Measurements from ENCODE around the gene CLMN.

CLMN gene

DNA sequence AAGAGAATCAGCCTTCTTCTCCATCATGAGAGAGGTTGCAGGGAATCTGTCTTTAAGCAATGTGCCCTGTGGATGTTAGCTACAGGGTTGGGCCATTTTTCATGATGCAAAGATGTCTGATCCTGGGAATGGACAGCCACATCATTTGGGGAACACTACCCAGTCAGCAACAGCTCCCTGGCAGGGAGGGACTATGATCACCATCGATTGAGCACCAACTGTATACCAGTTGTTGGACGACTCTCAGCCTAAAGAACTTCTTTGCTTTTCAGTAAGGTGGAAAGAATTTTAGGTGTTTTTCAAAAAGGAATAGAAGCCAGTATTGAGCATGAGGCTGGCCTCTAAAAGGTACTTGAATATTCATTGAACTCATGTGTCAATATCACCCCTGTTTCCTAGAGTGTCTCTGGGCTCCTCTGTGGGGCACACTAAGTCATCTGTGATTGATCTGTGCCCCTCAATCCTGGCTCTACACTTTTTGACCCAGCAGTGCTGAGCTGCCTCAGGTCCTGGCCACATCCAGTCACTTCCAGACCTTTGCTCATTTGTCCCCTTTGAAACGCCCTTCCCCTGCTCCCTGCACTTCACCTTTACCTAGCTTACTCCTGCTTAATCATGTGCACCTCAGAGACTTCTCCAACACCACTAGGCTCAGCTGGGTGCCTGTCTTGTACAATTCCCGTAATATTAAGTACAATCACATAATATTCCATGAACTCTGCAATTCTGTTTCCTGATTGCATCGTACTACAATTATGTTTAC lies 2.2 kb upstream of the CLMN start:
- no peak for DNase-seq (ENCODE audit: low read depth in 2 of 2, low spot score in 1 of 2)

- DNase-seq (ENCODE audit: low read depth in 2 of 2, low spot score in 1 of 2), result no peak
Measured at GRCh38 chr14:95320955-95321600, 1.4 kb upstream of the CLMN start.

- no peak for DNase-seq (ENCODE audit: low read depth in 2 of 2, low spot score in 1 of 2)
Measured at GRCh38 chr14:95320078-95320895, 579 bp upstream of the CLMN start.

DNA sequence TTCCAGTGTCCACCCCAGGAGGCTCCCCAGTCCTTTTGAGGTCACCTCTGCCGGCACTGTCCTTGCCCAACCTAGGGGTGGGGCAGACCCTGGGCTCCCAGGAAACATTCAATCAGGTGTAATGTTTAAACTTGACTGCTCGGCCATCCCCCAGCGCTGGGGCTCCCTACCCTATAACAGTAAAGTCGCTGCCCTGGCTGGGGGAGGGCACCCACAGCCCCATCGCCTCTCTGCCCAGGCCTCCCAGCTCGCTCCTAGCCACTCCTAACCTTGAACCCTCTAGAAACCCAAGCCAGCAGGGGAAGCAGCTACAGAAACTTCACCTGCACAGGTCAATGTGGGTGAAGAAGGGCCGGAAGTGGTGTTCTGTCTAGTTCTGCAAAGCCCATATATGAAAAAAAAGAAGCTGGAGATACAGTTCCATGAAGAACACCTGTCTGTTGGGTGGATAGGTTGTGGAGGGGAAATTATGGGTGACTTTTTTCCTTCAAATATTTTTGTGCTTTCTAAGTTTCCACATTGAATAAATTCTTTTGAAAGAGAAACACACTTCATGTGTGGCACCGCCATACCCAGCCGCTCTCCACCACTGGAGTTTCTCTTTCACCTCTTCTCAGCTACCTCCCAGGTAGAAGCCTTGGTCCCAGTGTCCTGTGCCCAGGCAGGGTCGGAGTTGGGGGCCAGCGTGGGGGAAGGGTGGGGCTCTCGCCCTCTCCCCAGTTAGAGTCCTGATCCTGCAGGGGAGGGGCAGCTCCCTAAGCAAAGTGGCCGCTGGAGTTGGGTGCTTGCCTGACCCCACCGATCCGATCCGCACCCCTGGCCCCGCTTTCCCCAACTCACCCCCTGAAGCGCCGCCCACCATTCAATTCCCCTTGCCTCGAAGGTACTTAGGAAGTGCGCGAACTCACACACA lies 1.1 kb downstream of the CLMN start:
- no peak for DNase-seq (ENCODE audit: low read depth in 2 of 2, low spot score in 1 of 2)

GRCh38 chr14:95317817-95318343 lies 1.8 kb downstream of the CLMN start:
- DNase-seq (ENCODE audit: low read depth in 2 of 2, low spot score in 1 of 2), result no peak

DNA sequence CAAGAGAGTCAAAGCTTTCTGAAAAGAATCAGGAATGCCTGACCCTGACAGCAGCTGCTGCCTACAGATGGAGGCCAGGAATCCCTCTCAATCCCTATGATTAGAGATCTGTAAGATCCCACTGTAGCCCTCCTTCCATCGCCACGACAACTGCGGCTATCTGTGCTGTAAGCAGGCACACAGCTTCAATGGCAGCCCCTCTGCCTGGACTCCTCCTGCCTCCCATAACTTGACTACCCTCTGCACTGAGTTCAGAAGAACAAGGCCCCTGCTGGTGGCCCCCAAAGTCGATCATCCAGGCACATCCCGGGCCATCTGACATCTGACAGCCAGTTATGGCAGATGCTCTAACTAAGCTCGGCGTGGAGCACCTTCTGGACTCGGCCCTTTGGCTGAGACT lies 2.9 kb downstream of the CLMN start:
- no peak for DNase-seq (ENCODE audit: low read depth in 2 of 2, low spot score in 1 of 2)

DNA sequence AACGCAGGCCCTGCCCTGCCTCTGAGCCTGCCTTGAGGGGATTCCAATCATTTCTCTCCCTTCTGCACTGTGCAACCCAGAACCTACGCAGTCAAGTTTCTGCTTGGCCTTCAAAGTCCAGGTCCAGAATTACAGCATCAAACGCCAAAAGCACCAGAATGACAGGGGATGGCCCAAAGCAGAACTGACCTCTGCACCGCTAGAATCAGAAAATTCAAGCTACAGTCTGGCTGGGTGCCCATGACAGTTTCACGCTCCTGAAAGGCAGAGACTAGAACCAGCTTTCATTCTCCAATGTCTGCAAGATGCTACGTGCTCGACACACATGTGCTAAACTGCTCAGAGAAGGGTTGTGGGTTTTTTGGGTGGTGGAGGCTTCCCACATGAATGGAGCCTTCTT lies 4.1 kb downstream of the CLMN start:
- no peak for DNase-seq (ENCODE audit: low read depth in 2 of 2, low spot score in 1 of 2)

- DNase-seq (ENCODE audit: low read depth in 2 of 2, low spot score in 1 of 2), result no peak
Measured at GRCh38 chr14:95315156-95315555, 4.6 kb downstream of the CLMN start.

- no peak for DNase-seq (ENCODE audit: low read depth in 2 of 2, low spot score in 1 of 2)
Measured at GRCh38 chr14:95314609-95315008, 5.1 kb downstream of the CLMN start.

GRCh38 chr14:95313707-95314106 lies 6.0 kb downstream of the CLMN start:
- DNase-seq (ENCODE audit: low read depth in 2 of 2, low spot score in 1 of 2), result no peak

GRCh38 chr14:95313190-95313589 lies 6.5 kb downstream of the CLMN start:
- DNase-seq (ENCODE audit: low read depth in 2 of 2, low spot score in 1 of 2), result no peak

DNA sequence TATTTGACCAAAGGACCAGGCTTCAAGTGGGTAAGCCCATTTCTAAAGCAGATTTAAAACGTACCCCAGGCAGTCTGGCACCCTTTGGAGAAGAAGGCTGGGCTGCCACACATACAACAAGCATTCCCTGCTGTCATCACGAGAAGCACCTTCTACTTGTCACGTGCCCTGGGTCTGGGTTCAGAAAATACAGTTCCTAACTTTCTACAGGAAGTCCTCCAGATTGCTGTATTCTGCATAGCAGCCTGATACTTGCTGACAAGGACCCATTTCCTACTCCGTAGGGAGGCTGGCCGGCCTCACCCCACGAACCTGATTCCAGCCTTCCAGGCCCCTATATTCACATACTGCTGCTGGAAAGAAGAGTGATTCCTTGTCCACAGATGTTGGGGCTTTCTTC lies 7.4 kb downstream of the CLMN start:
- no peak for DNase-seq (ENCODE audit: low read depth in 2 of 2, low spot score in 1 of 2)

GRCh38 chr14:95311752-95312151 lies 8.0 kb downstream of the CLMN start:
- no peak for DNase-seq (ENCODE audit: low read depth in 2 of 2, low spot score in 1 of 2)

DNA sequence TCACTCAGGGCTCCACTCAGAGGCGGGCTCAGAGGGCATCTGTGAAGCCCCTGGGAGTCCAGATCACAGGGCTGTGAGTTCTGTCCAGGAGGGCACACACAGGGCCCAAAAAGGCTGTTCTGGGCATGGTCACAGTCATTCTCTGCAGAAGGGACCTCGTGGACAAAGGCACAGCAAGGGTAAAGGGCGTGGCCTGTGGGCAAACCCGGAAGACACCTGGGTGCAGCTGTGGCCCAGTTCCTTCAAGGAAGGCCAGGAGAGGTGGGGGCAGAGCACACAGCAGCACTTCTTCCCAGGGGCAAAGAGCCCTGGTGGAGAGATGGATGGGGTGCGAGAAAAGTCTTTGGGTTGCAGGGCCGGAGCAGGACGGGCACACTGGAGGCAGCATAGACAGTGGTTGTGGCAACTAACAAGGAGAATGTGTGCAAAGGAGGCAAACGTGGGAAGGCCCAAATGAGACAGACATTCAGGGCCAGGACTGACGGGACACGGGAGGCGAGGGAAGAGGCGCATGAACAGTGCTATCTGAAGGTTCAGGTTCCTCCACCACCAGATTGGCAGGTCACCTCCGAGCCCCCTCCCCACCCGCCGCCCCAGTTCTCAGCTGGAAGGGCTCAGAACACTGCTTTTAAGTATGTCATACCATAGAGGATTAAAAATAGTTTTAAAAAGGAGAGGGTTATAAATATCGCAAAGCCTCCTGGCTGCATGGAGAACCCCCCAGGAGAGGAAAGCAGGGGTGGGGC lies 8.9 kb downstream of the CLMN start:
- DNase-seq (ENCODE audit: low read depth in 2 of 2, low spot score in 1 of 2), result no peak

GRCh38 chr14:95309261-95310051 lies 10.3 kb downstream of the CLMN start:
- no peak for DNase-seq (ENCODE audit: low read depth in 2 of 2, low spot score in 1 of 2)

DNA sequence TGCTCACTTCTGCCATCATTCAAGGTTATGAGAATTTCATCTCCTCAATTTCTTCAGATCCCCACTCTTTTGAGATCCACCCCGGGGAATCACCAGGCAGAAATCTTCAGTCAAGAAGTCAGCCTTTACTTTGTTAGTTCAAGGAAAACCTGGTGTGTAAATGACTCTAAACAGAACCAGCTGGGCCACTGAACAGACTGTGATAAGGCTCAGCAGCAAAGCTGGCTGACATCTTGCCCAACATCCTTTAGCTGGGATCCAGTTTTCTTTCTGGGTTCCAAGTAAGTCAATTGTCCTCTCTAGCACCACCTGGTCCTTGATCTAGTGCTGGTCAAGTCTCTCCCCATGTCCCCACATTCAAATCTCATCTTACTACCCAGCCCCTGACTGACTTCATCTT lies 11.6 kb downstream of the CLMN start:
- no peak for DNase-seq (ENCODE audit: low read depth in 2 of 2, low spot score in 1 of 2)

DNA sequence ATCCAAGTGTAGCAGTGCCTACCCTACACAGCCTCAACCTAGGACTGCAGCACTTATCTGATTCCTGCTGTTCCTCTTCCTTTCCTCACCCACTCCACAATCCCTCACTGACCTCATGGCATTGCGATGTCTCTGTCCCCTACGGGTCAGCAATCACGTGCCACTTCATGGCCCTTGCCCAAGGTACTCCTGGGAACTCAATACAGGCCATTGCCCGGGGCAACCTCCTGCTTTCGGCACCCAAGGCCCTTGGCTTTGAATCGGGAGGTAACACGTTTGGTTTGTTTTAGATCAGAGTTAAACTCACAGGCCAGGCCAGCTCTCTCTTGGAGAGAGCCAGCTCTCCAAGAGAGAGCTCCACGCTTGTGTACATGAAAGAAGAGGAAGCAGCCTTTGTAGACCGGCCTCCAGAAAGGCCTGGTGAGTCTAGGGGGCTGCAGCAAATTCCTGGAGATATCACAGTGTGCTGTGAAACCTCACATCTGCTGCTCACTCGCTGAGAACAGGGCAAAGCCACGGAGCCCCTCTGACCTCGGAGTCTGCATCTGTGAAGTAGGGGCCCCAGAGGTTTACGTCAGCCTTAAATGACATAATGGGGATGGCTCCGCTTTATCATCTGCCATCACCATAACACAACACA lies 12.2 kb downstream of the CLMN start:
- DNase-seq (ENCODE audit: low read depth in 2 of 2, low spot score in 1 of 2), result no peak

DNA sequence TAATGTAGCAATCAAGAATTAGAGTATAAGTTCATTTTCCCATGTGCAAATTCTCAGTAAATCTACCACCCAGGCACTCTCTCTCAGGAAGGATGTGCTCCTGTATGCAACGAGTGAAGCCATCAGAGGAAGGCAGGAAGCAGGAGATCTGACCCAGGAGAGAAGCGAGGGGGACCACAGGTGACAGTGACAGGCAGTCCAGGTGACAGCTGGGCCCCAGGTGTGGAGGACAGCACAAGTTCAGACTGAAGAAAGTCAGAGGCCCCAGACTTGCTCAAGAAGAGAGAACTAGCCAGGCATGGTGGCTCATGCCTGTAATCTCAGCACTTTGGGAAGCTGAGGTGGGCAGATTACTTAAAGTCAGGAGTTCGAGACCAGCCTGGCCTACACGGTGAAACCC lies 13.8 kb downstream of the CLMN start:
- no peak for DNase-seq (ENCODE audit: low read depth in 2 of 2, low spot score in 1 of 2)

- DNase-seq (ENCODE audit: low read depth in 2 of 2, low spot score in 1 of 2), result no peak
Measured at GRCh38 chr14:95305145-95305544, 14.6 kb downstream of the CLMN start.

Measured in stimulated activated CD8-positive, alpha-beta memory T cell treated with anti-CD3 and anti-CD28 coated beads, Interleukin-4, amount 100 ng/mL, for 1 hour (primary cell).